Fibroblast of peridontal ligament (primary cell): Measurements from ENCODE around the gene WDR43.

Source experiments
- DNase-seq: peaks from one replicate; pipeline ENCODE4 v3.0.0-alpha.2; 2010; ENCODE audit errors: extremely low read depth

The WDR43 gene

GRCh38 chr2:28993206-28993960 lies 98.9 kb downstream of the WDR43 start:
- DNase-seq: no peak

- no peak for DNase-seq
Observed at GRCh38 chr2:28994074-28994473, 99.6 kb downstream of the WDR43 start.

GRCh38 chr2:28994679-28995078 lies 100.2 kb downstream of the WDR43 start:
- no peak for DNase-seq

DNA sequence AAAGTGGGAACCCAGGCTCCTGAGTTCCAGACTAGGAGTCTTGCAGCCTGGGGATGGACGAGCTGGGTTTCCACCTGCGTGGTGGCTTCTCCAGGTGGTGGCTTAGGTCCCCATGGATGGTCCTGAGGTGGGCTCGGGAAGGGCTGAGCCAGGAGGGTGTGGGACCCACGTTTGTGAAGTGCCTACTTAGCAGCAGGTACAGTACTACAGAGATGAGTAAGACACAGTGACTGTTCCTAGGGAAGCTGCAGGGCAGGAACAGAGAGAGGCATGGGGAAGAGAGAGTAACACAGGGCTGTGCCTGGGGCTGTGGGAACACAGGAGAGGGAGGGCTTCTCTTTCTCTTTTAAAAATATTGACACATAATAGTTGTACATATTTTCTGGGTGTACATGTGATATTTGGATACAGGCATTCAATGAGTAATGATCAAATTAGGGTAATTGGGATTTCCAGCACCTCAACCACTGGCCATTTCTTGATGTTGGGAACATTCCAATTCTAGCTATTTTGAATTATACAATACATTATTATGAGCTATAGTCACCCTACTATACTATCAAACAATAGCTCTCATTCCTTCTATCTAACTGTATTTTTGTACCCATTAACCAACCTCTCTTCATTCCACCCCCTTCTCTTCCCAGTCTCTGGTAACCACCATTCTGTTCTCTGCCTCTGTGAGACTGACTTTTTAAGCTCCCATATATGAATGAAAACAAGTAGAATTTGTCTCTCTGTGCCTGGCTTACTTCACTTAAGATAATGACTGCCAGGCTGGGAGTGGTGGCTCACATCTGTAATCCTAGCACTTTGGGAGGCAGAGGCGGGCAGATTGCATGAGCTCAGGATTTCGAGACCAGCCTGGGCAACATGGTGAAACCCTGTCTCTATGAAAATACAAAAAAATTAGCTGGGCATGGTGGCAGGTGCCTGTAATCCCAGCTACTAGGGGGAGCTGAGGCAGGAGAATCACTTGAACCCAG lies 101.6 kb downstream of the WDR43 start:
- DNase-seq: no peak

GRCh38 chr2:28997237-28997846 lies 102.9 kb downstream of the WDR43 start:
- no peak for DNase-seq
